Stimulated activated CD8-positive, alpha-beta memory T cell treated with anti-CD3 and anti-CD28 coated beads, Interleukin-12 subunit alpha, Interleukin-12 subunit beta, amount 100 ng/mL, for 4 hours (primary cell): ENCODE measurements around the gene FLCN.
"Not testable (repeated sequence)": the region's sequence is repeated elsewhere in the genome, so short reads cannot be mapped to it uniquely, and the experiment has no call there.

Source experiments
- DNase-seq: peaks from one replicate; pipeline ENCODE4 v3.0.0-alpha.2; 2020; ENCODE audit warnings: low read depth

FLCN gene

GRCh38 chr17:17186051-17186450 is 50.9 kb downstream of the FLCN start:
- no peak for DNase-seq

- not testable (repeated sequence) for DNase-seq
Measured at GRCh38 chr17:17184985-17185757, 51.8 kb downstream of the FLCN start.

GRCh38 chr17:17183744-17184143 is 53.2 kb downstream of the FLCN start:
- DNase-seq, result no peak

GRCh38 chr17:17182598-17183136 is 54.3 kb downstream of the FLCN start:
- no peak for DNase-seq

- DNase-seq, result no peak
Measured at GRCh38 chr17:17181666-17182597, 55.0 kb downstream of the FLCN start.

- no peak for DNase-seq
Measured at GRCh38 chr17:17180741-17181525, 56.0 kb downstream of the FLCN start.

GRCh38 chr17:17180141-17180603 is 56.8 kb downstream of the FLCN start:
- no peak for DNase-seq

GRCh38 chr17:17179371-17179827 is 57.6 kb downstream of the FLCN start:
- no peak for DNase-seq

GRCh38 chr17:17177176-17177575 is 59.8 kb downstream of the FLCN start:
- DNase-seq, result no peak

GRCh38 chr17:17176341-17176740 is 60.6 kb downstream of the FLCN start:
- no peak for DNase-seq

GRCh38 chr17:17175917-17176316 is 61.1 kb downstream of the FLCN start:
- DNase-seq, result no peak

GRCh38 chr17:17175340-17175739 is 61.6 kb downstream of the FLCN start:
- DNase-seq, result no peak

GRCh38 chr17:17173921-17174320 is 63.0 kb downstream of the FLCN start:
- no peak for DNase-seq

- no peak for DNase-seq
Measured at GRCh38 chr17:17172990-17173389, 64.0 kb downstream of the FLCN start.

- no peak for DNase-seq
Measured at GRCh38 chr17:17172001-17172939, 64.7 kb downstream of the FLCN start.

- DNase-seq, result no peak
Measured at GRCh38 chr17:17171186-17171585, 65.8 kb downstream of the FLCN start.

- no peak for DNase-seq
Measured at GRCh38 chr17:17170346-17170985, 66.5 kb downstream of the FLCN start.

- DNase-seq, result no peak
Measured at GRCh38 chr17:17169396-17169795, 67.6 kb downstream of the FLCN start.

- no peak for DNase-seq
Measured at GRCh38 chr17:17168401-17168800, 68.6 kb downstream of the FLCN start.

GRCh38 chr17:17167986-17168385 is 69.0 kb downstream of the FLCN start:
- DNase-seq, result no peak
